HG03108 (cell line): ENCODE data around the gene MTREX.
"Not testable (repeated sequence)": the region's sequence is repeated elsewhere in the genome, so short reads cannot be mapped to it uniquely, and the experiment has no call there.

Experiments used
- ATAC-seq: cut with Tn5 transposase; IDR thresholded peaks from one replicate; pipeline ENCODE4 v1.9.1; 2021; ENCODE audit warnings: moderate library complexity; ENCODE audit not compliant: unreplicated experiment

MTREX gene

GRCh38 chr5:55307383-55308253 lies at the start of gene MTREX, which contains the start of gene DHX29:
Gene MTREX (plus strand): TSS chr5:55307989. CDS start chr5:55308014, 25 bp downstream.
Gene DHX29 (minus strand): TSS chr5:55307694. CDS start chr5:55307573, 121 bp downstream.
- peak; percentile 87 for ATAC-seq

DNA sequence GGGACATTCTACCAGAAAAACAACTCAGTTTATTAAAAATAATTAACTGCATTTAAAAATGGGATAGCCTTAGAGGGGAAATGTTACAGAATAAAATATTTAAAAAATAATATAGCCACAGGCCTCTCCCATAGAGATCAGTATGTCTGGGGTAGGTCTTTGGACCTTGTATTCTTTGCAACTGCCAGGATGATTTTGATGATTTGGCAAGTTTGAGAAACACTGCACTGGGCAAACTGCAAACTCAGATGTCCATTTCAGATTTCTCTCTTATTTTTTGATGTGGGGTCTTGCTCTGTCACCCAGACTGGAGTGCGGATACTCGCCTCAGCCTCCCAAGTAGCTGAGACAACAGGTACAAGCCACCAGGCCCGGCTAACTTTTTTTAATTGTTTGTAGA lies 49.5 kb upstream of the MTREX start:
- no peak for ATAC-seq

DNA sequence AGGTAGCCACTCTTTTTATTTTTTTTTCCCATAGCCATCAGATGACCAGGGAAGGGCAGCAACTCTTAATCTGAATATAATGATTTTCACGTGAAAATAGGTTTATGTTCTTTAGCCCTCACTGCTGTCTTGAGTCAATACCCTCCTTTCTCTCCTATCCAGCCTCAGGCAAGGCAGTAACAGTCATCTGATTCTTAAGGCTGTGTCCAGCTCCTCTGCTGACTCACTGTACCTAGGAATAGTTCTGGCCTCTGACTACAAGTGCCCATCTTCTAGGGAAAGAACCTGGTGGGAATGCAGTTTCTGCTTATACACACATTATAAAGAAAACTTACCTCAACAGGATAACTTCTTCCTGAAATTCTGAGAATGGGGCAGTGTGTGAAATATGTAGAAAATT lies 31.0 kb upstream of the MTREX start:
- ATAC-seq = no peak

- ATAC-seq = no peak
These were observed 29.0 kb upstream of the MTREX start for GRCh38 chr5:55278778-55279177.

- ATAC-seq = no peak
These were observed 21.3 kb upstream of the MTREX start for GRCh38 chr5:55286411-55286933.

GRCh38 chr5:55289808-55290207 lies 18.0 kb upstream of the MTREX start:
- no peak for ATAC-seq

GRCh38 chr5:55290991-55291390 lies 16.8 kb upstream of the MTREX start:
- ATAC-seq = no peak

DNA sequence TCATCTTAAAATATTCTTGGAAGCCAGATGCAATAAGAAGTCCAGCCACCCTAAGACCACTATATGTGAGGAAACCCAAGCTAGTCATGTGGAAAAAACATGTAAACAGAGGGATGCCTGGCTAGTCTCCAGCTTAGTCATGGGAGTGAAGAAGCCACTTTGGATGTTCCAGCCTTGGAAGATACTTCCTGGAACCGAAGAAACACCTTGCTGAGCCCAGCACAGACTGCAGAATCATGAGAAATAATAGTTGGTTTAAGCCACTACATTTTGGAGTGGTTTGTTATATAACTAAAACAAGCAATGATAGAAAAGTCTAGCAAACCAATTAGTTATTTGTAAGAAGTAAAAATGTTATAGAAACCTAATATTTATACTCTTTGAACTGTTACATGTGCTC lies 12.9 kb upstream of the MTREX start:
- ATAC-seq = no peak

DNA sequence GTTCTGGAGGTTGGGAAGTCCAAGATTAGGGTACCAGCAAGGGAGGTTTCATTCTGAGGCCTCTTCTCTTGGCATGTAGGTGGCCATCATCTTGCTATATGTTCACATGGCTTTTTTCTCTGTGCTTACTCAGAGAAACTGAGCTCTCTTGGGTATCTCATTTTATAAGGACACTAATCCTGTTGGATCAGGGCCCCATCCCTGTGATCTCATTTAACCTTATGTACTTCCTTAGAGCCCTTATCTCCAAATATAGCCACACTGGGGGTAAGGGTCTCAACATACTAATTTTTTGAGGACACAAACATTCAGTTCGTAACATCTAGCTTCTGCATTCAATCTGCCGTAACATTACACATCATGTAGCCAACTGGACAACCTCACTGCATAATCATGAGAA lies 6.9 kb upstream of the MTREX start:
- ATAC-seq = no peak

DNA sequence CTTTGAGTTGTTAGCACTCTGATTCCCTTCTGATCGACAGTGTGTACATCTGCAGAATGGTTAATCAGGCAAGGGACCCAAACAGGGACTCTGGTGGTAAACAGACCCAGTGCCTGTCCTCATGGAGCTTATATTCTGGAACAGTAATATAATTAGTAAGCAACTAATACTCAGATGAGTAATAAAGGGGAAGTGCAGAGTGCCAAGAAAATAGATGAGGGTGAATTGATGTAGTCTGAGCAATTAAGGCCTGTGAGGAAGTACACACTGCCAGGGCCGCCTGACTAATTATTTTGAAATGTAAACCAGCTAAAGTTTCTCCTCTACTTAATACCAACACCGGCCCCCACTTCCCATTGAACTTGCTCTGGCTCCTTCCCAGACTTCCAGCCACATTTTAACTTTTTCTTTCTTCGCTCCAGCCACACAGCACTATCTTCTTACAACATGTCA lies 4.5 kb upstream of the MTREX start:
- ATAC-seq = no peak

- no peak for ATAC-seq
These were observed 3.2 kb upstream of the MTREX start for GRCh38 chr5:55304584-55304983.

DNA sequence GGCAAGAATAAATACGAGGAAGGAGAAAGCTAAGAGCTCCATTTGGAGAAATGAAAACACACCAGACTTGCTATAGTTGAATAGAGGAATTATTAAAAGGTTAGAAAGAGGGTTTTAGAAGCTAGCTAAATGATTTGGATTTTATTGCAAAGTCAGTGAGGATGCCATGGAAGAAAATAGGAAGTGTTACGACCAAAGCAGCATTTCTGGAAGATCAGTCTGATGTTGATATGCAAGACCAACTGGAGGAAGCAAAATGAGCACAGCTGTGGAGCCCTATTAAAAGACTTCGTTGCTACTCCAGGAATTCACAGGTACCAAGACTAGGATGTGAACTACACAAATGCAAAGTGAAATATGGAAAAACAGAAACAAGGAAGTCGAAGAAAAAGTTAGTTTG lies 2.4 kb upstream of the MTREX start:
- no peak for ATAC-seq

DNA sequence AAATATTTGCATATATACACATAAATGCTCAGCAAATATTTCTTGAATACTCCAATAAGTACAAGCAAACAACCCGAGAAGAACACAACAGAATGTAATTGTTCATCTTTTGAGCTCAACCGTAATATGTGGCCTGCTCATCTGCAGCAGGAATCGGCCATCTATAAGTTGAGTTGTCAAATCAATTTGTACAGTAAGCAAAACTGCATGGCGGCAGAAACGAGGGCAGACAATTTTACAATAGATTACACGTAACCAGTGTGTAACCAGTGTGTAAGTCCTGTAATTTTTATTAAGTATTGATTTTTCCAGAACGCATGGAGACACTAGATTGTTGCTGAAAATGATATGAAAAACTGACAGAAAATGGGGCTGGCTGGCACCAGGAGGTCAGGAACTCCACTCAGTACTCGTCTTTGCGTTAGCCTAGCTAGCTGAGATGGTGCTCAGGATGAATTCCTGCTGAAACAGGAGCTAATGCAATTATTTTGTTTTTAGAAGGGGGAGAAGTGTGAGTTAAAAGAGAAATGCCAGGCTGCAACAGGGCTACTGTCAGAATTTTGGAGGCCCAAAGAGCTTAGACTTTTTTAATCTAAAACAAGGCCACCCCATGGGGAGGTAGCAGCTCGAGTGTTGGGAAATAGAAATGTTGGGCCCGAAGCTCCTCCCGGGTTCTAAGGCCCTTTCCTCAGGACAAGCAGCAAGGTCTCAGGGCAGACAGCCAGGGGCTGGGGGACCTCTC lies 977 bp upstream of the MTREX start:
- no peak for ATAC-seq

GRCh38 chr5:55308254-55308836 lies 556 bp downstream of the MTREX start:
- no peak for ATAC-seq

GRCh38 chr5:55313870-55314617 lies 6.3 kb downstream of the MTREX start:
- no peak for ATAC-seq

GRCh38 chr5:55316289-55316688 lies 8.5 kb downstream of the MTREX start:
- ATAC-seq = no peak

DNA sequence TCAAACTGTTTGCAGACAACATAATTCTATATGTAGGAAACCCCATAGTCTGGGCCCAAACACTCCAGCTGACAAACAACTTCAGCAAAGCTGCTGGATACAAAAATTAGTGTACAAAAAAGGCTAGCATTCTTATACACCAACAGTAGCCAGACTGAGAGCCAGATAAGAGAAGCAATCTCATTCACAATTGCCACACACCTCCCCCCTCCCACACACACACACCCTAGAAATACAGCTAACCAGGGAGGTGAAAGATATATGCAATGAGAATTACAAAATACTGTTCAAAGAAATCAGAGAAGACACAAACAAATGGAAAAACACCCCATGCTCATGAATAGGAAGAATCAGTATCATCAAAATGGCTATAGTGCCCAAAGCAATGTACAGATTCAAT lies 9.0 kb downstream of the MTREX start:
- ATAC-seq = no peak

- not testable (repeated sequence) for ATAC-seq
These were observed 10.4 kb downstream of the MTREX start for GRCh38 chr5:55318237-55318636.

GRCh38 chr5:55319491-55319890 lies 11.7 kb downstream of the MTREX start:
- no peak for ATAC-seq

DNA sequence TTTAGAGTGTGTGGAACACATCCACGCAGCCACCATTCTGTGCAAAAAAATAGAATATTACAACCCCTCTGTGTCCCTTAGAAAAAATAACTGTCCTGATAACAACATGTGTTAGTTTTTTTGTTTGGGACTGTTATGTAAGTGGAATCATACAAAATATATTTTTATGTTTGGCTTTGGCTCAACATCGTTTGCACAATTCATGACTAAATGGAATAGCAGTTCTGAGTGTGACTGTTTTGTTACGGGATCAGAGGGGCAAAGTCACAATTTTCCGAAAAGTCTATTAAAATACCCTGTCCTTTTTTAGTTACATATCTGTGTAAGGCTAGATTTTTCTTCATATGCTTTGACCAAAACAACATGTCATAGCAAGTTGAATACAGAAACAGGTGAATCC lies 12.8 kb downstream of the MTREX start:
- no peak for ATAC-seq

DNA sequence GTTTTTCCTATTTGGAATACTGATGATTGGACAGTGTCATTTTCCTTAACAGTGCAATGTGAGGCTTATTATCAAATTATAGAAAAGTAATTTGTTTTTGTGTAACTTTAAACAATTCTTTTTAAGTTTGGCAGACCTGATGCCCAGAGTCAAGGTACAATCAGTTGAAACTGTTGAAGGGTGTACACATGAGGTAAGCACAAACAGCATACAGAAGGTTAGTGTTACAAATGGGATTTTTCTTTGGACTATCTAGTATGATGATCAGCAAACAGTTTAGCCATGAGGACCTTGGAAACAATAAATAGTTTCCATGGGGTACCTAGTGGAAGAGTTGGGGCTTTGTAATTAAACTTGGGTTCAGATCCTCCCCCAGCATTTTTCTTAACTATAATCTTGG lies 16.2 kb downstream of the MTREX start:
- ATAC-seq = no peak
